K562 (cell line): Measurements from ENCODE around the gene PRKCB. TPM values are rescaled to one million over a fixed set of nuclear protein-coding genes. Genes with fewer than 3 reads are reported as not detected.

ENCODE experiments used
- ATAC-seq: fragments of 200-7000 bp; cut with Tn5 transposase; 3 replicates; pipeline ENCODE4 v1.9.1; 2020; ENCODE audit warnings: moderate library complexity
- BruUV-seq: library from RNA; stranded (reverse); fragments of 400-500 nt; replicated peaks from 2 replicates; lab custom pipeline; 2021; lab: Mats Ljungman, UMichigan
- CTCF ChIA-PET: fragments of 300-600 bp; formaldehyde crosslinking; extraction: SDS; loops from one replicate; lab custom pipeline; 2021; ENCODE audit warnings: low intra/inter-chr PET ratio; lab: Yijun Ruan, JAX
- POLR2A ChIA-PET: fragments of 300-600, 350-650 bp; sonication (Branson Sonifier 250); formaldehyde crosslinking; extraction: SDS; loops from one replicate; lab custom pipeline; 2021; ENCODE audit warnings: antibody characterized with exemption, inconsistent platforms; lab: Yijun Ruan, JAX
- DNase-seq, 4 experiments: peaks; one replicate each; pipeline versions ENCODE4 v3.0.0 to v3.0.0-alpha.2; 2011 to 2018; ENCODE audit warnings: low spot score in 3 of 4, mixed read lengths in 3 of 4; ENCODE audit errors: extremely low read depth in 1 of 4
- FAIRE-seq: peaks from 2 replicates; lab custom pipeline; 2011; peaks lifted over from hg19 to GRCh38; lab: Jason Lieb, UNC
- H2AFZ ChIP-seq: 2 replicates; pipeline ENCODE4 v1.6.0; 2011; ENCODE audit warnings: low read depth, low read length, control low read depth, inconsistent platforms
- H3K27ac ChIP-seq: fragments of 200-600 bp; 3 replicates; pipeline ENCODE4 v1.8.0; 2011; ENCODE audit warnings: low read depth, mild to moderate bottlenecking, control low read depth, inconsistent platforms, low read length, moderate library complexity, mixed read lengths; ENCODE audit errors: extremely low read depth
- H3K27me3 ChIP-seq, 2 experiments: fragments of 300-600 bp in 1 of 2; 2 replicates in 1 of 2; 3 replicates in 1 of 2; pipeline versions ENCODE4 v1.6.0 to v1.8.0; 2011; ENCODE audit warnings: inconsistent platforms in 2 of 2, low read length in 2 of 2, mild to moderate bottlenecking in 1 of 2, mixed read lengths in 1 of 2, moderate library complexity in 1 of 2; ENCODE audit not compliant: control insufficient read depth in 2 of 2, insufficient read depth in 2 of 2
- H3K36me3 ChIP-seq: fragments of 300-600 bp; 3 replicates; pipeline ENCODE4 v1.8.0; 2011; ENCODE audit warnings: mild to moderate bottlenecking, low read length, inconsistent platforms; ENCODE audit not compliant: control insufficient read depth, insufficient read depth
- H3K4me1 ChIP-seq, 2 experiments: fragments of 200-600 bp in 1 of 2; replicated peaks in 1 of 2; 2 replicates in 1 of 2; 3 replicates in 1 of 2; pipeline versions ENCODE4 v1.5.1 to v1.8.0; 2011; ENCODE audit warnings: inconsistent platforms in 2 of 2, low read length in 2 of 2, mild to moderate bottlenecking in 1 of 2, mixed read lengths in 1 of 2, moderate library complexity in 1 of 2; ENCODE audit not compliant: control insufficient read depth in 2 of 2, insufficient read depth in 2 of 2
- H3K4me2 ChIP-seq: 2 replicates; pipeline ENCODE4 v1.6.1; 2011; ENCODE audit warnings: low read length, control low read depth, inconsistent platforms, mixed read lengths; ENCODE audit not compliant: insufficient read depth
- H3K4me3 ChIP-seq: fragments of 200-600 bp; sonication (generic), shearing (Covaris generic); 2 replicates; pipeline ENCODE4 v1.5.1; 2016; ENCODE audit warnings: control low read depth, inconsistent platforms
- H3K79me2 ChIP-seq: fragments of 200-600 bp; 3 replicates; pipeline ENCODE4 v1.8.0; 2011; ENCODE audit warnings: low read length, inconsistent platforms; ENCODE audit not compliant: control insufficient read depth, insufficient read depth
- H3K9ac ChIP-seq, 2 experiments: 2 replicates each; pipeline versions ENCODE4 v1.6.0 to v1.6.1; 2011; ENCODE audit warnings: low read depth in 2 of 2, low read length in 2 of 2, control low read depth in 1 of 2, inconsistent platforms in 1 of 2, mild to moderate bottlenecking in 1 of 2, mixed read lengths in 1 of 2; ENCODE audit not compliant: insufficient read depth in 1 of 2
- H3K9me1 ChIP-seq: one replicate; pipeline ENCODE4 v1.6.0; 2011; ENCODE audit warnings: inconsistent platforms, mild to moderate bottlenecking, low read length, moderate library complexity; ENCODE audit not compliant: control insufficient read depth, insufficient read depth
- H3K9me3 ChIP-seq: replicated peaks from 2 replicates; pipeline ENCODE4 v1.5.1; 2011; ENCODE audit warnings: low read depth, low read length, inconsistent platforms; ENCODE audit not compliant: control insufficient read depth, insufficient read depth
- H4K20me1 ChIP-seq: replicated peaks from 2 replicates; pipeline ENCODE4 v1.6.1; 2011; ENCODE audit warnings: low read length, inconsistent platforms, mixed read lengths; ENCODE audit not compliant: control insufficient read depth, insufficient read depth
- BRD9 ChIP-seq: fragments of 450-650 bp; IDR thresholded peaks from 2 replicates; pipeline ENCODE4 v1.6.1; 2018; ENCODE audit warnings: low read depth; ENCODE audit not compliant: partially characterized antibody
- ELF1 ChIP-seq: fragments of 200-800 bp; sonication (Bioruptor generic); IDR thresholded peaks from 2 replicates; pipeline ENCODE4 v1.6.1; 2016; ENCODE audit warnings: missing genetic modification characterization, missing compliant biosample characterization
- ETV1 ChIP-seq: fragments of 450-650 bp; conservative IDR thresholded peaks from 2 replicates; pipeline ENCODE4 v1.6.1; 2016; ENCODE audit warnings: missing genetic modification characterization, control low read depth, low read depth, missing compliant biosample characterization
- RBFOX2 ChIP-seq: fragments of 200-400 bp; formaldehyde crosslinking; IDR thresholded peaks from 2 replicates; pipeline ENCODE4 v1.6.1; 2017; ENCODE audit warnings: low read depth, mild to moderate bottlenecking, low read length, moderate library complexity
- RUNX1 ChIP-seq: sonication (generic); IDR thresholded peaks from 2 replicates; pipeline ENCODE4 v1.6.1; 2016; ENCODE audit warnings: antibody characterized with exemption, low read depth
- SUPT5H ChIP-seq: fragments of 450-650 bp; IDR thresholded peaks from 2 replicates; pipeline ENCODE4 v1.6.1; 2016
- TBL1XR1 ChIP-seq, 2 experiments: IDR thresholded peaks; 2 replicates each; pipeline ENCODE4 v1.6.1; 2012; ENCODE audit warnings: improper control_type of control experiment in 2 of 2, low read length in 2 of 2, mild to moderate bottlenecking in 1 of 2
- ZNF717 ChIP-seq: fragments of 250-450 bp; sonication (Bioruptor Pico); IDR thresholded peaks from 2 replicates; pipeline ENCODE4 v1.5.0; 2021
- ZSCAN32 ChIP-seq: fragments of 450-650 bp; formaldehyde crosslinking; IDR thresholded peaks from 2 replicates; pipeline ENCODE4 v1.4.0; 2020; ENCODE audit warnings: mild to moderate bottlenecking, moderate library complexity
- WGBS: fragments of 100-300 bp; shearing (Covaris generic); methylation state at CpG from one replicate; pipeline ENCODE4 v1.1.6; 2016; ENCODE audit warnings: low coverage, mixed read lengths; ENCODE audit not compliant: insufficient coverage; ENCODE audit errors: missing lambda C conversion rate; 5-methylcytosine and 5-hydroxymethylcytosine counted together
- in situ Hi-C: fragments of 300-500 bp; cut with MboI; formaldehyde crosslinking; loops from 4 replicates; pipeline ENCODE4 v1.15.0; 2018; ENCODE audit warnings: inconsistent platforms, mixed read lengths
- intact Hi-C: fragments of 100-400 bp; cut with micrococcal nuclease; formaldehyde crosslinking; loops from 2 replicates; pipeline ENCODE4 v1.14.2; 2022
- polyA plus RNA-seq, 8 experiments: library from polyadenylated mRNA; depleted of rRNA in 4 of 8; stranded (reverse) in 5 of 8; unstranded in 3 of 8; fragments of >200 nt; fragmentation: Nextera tagmentation in 2 of 8; fragmentation: Illumina TruSeq in 1 of 8; extraction: Ambion mirVana in 2 of 8; extraction: Trizol in 1 of 8; gene quantifications; 2 replicates each; pipeline versions ENCODE4 v1.2.1 to v1.2.3, GENCODE V29; 2011 to 2014; ENCODE audit warnings: inconsistent platforms in 1 of 8, missing spikeins in 1 of 8
- total RNA-seq, 7 experiments: library from RNA; depleted of rRNA in 6 of 7; stranded (reverse); fragments of >200 nt in 6 of 7; fragmentation: Illumina TruSeq in 2 of 7; extraction: Trizol in 2 of 7; gene quantifications; 2 replicates each; pipeline versions ENCODE4 v1.2.1 to v1.2.3, GENCODE V29; 2011 to 2021; ENCODE audit warnings: low replicate concordance in 1 of 7
- TF ChIP-seq, protein P1 (sequence below): sonication (generic); formaldehyde crosslinking; IDR thresholded peaks from 2 replicates; pipeline ENCODE4 v1.8.0; 2022; ENCODE audit warnings: missing genetic modification reagents, mild to moderate bottlenecking, moderate library complexity, borderline replicate concordance
- TF ChIP-seq, protein P2 (sequence below): fragments of 450-650 bp; IDR thresholded peaks from 2 replicates; pipeline ENCODE4 v1.6.1; 2018; ENCODE audit warnings: mild to moderate bottlenecking, low read depth; ENCODE audit not compliant: partially characterized antibody
- TF ChIP-seq, protein P3 (sequence below), 2 experiments: fragments of 450-650 bp; IDR thresholded peaks; 2 replicates each; pipeline ENCODE4 v1.6.1; 2018; ENCODE audit warnings: mild to moderate bottlenecking in 2 of 2, low read depth in 1 of 2; ENCODE audit not compliant: partially characterized antibody in 2 of 2

The PRKCB gene
- total and polyA plus RNA-seq, 9 of the 15 experiments (the other 6 are each of a cell fraction or from before 2014, with no cell fraction given) = 49.9 to 276 (median 148) TPM

DNA sequence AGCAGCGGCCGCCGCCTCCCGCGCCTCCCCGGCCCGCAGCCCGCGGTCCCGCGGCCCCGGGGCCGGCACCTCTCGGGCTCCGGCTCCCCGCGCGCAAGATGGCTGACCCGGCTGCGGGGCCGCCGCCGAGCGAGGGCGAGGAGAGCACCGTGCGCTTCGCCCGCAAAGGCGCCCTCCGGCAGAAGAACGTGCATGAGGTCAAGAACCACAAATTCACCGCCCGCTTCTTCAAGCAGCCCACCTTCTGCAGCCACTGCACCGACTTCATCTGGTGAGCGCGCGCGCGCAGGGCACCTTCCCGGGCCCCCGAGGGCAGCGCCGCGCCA is 258 bp downstream of the PRKCB start (continued):
- TF ChIP-seq, protein P1, sequence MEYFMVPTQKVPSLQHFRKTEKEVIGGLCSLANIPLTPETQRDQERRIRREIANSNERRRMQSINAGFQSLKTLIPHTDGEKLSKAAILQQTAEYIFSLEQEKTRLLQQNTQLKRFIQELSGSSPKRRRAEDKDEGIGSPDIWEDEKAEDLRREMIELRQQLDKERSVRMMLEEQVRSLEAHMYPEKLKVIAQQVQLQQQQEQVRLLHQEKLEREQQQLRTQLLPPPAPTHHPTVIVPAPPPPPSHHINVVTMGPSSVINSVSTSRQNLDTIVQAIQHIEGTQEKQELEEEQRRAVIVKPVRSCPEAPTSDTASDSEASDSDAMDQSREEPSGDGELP (CRISPR knock-in tag) = no peak
- no peak for TF ChIP-seq ZSCAN32 (CRISPR knock-in tag)
- TF ChIP-seq, protein P2, sequence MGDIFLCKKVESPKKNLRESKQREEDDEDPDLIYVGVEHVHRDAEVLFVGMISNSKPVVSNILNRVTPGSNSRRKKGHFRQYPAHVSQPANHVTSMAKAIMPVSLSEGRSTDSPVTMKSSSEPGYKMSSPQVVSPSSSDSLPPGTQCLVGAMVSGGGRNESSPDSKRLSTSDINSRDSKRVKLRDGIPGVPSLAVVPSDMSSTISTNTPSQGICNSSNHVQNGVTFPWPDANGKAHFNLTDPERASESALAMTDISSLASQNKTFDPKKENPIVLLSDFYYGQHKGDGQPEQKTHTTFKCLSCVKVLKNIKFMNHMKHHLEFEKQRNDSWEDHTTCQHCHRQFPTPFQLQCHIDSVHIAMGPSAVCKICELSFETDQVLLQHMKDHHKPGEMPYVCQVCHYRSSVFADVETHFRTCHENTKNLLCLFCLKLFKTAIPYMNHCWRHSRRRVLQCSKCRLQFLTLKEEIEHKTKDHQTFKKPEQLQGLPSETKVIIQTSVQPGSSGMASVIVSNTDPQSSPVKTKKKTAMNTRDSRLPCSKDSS = no peak

DNA sequence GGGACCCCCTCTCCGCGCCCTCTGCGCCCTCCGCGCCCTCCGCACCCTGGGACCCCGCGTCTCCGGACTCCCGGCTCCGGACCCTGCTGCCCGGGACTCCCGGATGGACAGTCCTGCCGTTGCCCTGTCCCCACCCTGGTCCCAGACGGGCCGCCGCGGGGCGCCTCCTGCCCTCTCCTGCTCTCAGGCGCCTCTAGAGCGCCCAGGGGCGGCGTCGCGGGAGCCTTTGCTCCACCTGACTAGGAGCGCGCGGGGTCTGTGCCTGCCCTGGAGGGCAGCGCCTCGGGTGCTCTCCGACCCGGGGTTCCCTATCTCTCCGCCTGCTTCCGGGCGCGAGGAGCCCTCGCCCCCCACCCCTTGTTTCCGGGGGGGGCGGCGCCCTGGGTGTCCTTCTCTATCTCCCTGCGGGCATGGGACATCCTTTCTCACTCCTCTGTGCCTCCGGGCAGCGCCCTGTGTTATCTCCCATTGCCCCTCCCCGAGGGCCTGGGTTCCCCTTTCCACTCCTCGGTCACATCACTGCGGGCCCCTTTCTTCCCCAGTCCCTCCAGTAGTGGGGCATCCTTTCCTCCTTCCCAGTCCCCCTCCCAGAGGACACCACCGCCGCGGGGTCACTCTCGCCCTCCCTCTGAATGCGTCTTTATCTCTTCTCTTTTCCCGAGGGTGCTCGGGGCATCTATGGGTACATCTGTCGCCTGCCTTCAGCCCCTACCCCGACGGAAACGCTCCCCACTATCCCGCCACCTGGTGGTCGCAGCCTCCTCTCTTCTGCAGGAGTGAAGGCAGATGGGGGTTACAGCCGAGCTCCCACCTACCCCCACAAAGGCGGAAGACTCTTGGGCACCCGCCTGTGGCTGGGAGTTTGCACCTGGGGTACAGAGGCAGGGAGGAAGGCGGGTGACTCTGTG is 875 bp downstream of the PRKCB start:
- H3K36me3 ChIP-seq = peaks cover 38% of the 10 kb centered on the region; the same call in 2 of the 3 replicates
- no peaks in the 10 kb centered on the region for H3K9me3 ChIP-seq
- H3K4me2 ChIP-seq = peak overlapping the region; percentile 97
- FAIRE-seq = no peak
- POLR2A ChIA-PET = interaction anchor here (0.6 kb wide), 1 partner anchor 13 kb away, joined by 3 read pairs; no protein-coding TSS in a partner anchor
- peak overlapping the region; percentile 87 for H3K4me3 ChIP-seq
- H3K79me2 ChIP-seq = peaks cover 60% of the 10 kb centered on the region
- H2AFZ ChIP-seq = peak overlapping the region; percentile 5
- peak overlapping the region; percentile 64 for H3K27ac ChIP-seq
- no TSS peak for BruUV-seq
- ATAC-seq = peak; percentile 63
- peak overlapping the region; percentile 69 to 91 for H3K9ac ChIP-seq
- no peaks in the 10 kb centered on the region for H3K27me3 ChIP-seq
- peaks cover 34 to 54% of the 10 kb centered on the region in 2 experiments for H3K4me1 ChIP-seq
- 1% methylated on average over 22 of the region's 63 CpGs for WGBS
- in situ Hi-C loops (no loop called here), intact Hi-C loops (loop anchor here (2.0 to 5.0 kb wide), 2 partner anchors 34 to 66 kb away; no protein-coding TSS in a partner anchor)
- H3K9me1 ChIP-seq = peaks cover 12% of the 10 kb centered on the region
- peak; percentile 71 to 77 (median 72) for DNase-seq
- peaks cover 31% of the 10 kb centered on the region; the same call in 1 of the 2 replicates for H4K20me1 ChIP-seq
- CTCF ChIA-PET = interaction anchor here (0.8 to 2.3 kb wide), 4 partner anchors 33 to 174 kb away, joined by 3 to 9 read pairs (median 6); no protein-coding TSS in a partner anchor
- TF ChIP-seq TBL1XR1 (IDR thresholded peaks at IDR 0.05; ENCODE audit: low read length in 2 of 2) (peak in 1 of 2 experiments; percentile 27; a peak in 1 of 4 replicates), ETV1 (peak; percentile 63), SUPT5H (peak; percentile 50; the same call in 1 of the 2 replicates), RBFOX2 (peak; percentile 85), ZNF717 (CRISPR knock-in tag) (no peak), BRD9 (peak; percentile 67), ELF1 (tag) (0 out of 2 replicates have a peak, but pooled peaks have one; percentile 36), RUNX1 (no peak)
- TF ChIP-seq, protein P3, sequence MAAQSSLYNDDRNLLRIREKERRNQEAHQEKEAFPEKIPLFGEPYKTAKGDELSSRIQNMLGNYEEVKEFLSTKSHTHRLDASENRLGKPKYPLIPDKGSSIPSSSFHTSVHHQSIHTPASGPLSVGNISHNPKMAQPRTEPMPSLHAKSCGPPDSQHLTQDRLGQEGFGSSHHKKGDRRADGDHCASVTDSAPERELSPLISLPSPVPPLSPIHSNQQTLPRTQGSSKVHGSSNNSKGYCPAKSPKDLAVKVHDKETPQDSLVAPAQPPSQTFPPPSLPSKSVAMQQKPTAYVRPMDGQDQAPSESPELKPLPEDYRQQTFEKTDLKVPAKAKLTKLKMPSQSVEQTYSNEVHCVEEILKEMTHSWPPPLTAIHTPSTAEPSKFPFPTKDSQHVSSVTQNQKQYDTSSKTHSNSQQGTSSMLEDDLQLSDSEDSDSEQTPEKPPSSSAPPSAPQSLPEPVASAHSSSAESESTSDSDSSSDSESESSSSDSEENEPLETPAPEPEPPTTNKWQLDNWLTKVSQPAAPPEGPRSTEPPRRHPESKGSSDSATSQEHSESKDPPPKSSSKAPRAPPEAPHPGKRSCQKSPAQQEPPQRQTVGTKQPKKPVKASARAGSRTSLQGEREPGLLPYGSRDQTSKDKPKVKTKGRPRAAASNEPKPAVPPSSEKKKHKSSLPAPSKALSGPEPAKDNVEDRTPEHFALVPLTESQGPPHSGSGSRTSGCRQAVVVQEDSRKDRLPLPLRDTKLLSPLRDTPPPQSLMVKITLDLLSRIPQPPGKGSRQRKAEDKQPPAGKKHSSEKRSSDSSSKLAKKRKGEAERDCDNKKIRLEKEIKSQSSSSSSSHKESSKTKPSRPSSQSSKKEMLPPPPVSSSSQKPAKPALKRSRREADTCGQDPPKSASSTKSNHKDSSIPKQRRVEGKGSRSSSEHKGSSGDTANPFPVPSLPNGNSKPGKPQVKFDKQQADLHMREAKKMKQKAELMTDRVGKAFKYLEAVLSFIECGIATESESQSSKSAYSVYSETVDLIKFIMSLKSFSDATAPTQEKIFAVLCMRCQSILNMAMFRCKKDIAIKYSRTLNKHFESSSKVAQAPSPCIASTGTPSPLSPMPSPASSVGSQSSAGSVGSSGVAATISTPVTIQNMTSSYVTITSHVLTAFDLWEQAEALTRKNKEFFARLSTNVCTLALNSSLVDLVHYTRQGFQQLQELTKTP (IDR thresholded peaks at IDR 0.05; ENCODE audit: low read depth in 1 of 2, partially characterized antibody in 2 of 2) = peak in 1 of 2 experiments; percentile 38
